Stimulated activated CD4-positive, alpha-beta T cell treated with anti-CD3 and anti-CD28 coated beads, Interleukin-2, amount 100 ng/mL, for 48 hours (primary cell): ENCODE data around the gene PLCB4.
"Not testable (repeated sequence)": the region's sequence is repeated elsewhere in the genome, so short reads cannot be mapped to it uniquely, and the experiment has no call there.

ENCODE experiments used
- DNase-seq, 2 donors: peaks; one replicate each; pipeline ENCODE4 v3.0.0-alpha.2; 2020

The PLCB4 gene

GRCh38 chr20:9385345-9386310, 316.7 kb downstream of the PLCB4 start:
- not testable (repeated sequence) for DNase-seq

GRCh38 chr20:9388160-9388812, 319.4 kb downstream of the PLCB4 start:
- DNase-seq: no peak

GRCh38 chr20:9388813-9389161, 319.9 kb downstream of the PLCB4 start:
- DNase-seq: no peak

GRCh38 chr20:9389346-9389745, 320.5 kb downstream of the PLCB4 start:
- DNase-seq: no peak

- DNase-seq: no peak
These were observed 321.6 kb downstream of the PLCB4 start for GRCh38 chr20:9390441-9390840.

- no peak for DNase-seq
These were observed 324.3 kb downstream of the PLCB4 start for GRCh38 chr20:9392892-9393857.

GRCh38 chr20:9395971-9396370, 327.1 kb downstream of the PLCB4 start:
- no peak for DNase-seq

- DNase-seq: no peak
These were observed 329.0 kb downstream of the PLCB4 start for GRCh38 chr20:9397928-9398327.

- no peak for DNase-seq
These were observed 330.0 kb downstream of the PLCB4 start for GRCh38 chr20:9398882-9399281.

- DNase-seq: no peak
These were observed 330.4 kb downstream of the PLCB4 start for GRCh38 chr20:9399322-9399721.

- DNase-seq: no peak
These were observed 331.5 kb downstream of the PLCB4 start for GRCh38 chr20:9400171-9401025.

GRCh38 chr20:9401371-9401770, 332.5 kb downstream of the PLCB4 start:
- DNase-seq: no peak

- DNase-seq: no peak
These were observed 333.3 kb downstream of the PLCB4 start for GRCh38 chr20:9402141-9402540.

GRCh38 chr20:9402546-9402945, 333.7 kb downstream of the PLCB4 start:
- DNase-seq: no peak

- no peak for DNase-seq
These were observed 334.6 kb downstream of the PLCB4 start for GRCh38 chr20:9403448-9403847.

- peak; percentile 48 for DNase-seq
These were observed 339.0 kb downstream of the PLCB4 start for GRCh38 chr20:9407805-9408421.

- no peak for DNase-seq
These were observed 339.8 kb downstream of the PLCB4 start for GRCh38 chr20:9408422-9409300.

- no peak for DNase-seq
These were observed 340.5 kb downstream of the PLCB4 start for GRCh38 chr20:9409352-9409751.

- DNase-seq: no peak
These were observed 341.1 kb downstream of the PLCB4 start for GRCh38 chr20:9409981-9410380.

- no peak for DNase-seq
These were observed 342.9 kb downstream of the PLCB4 start for GRCh38 chr20:9411833-9412232.

- DNase-seq: no peak
These were observed 343.4 kb downstream of the PLCB4 start for GRCh38 chr20:9412309-9412708.
